GM13976 (cell line): ENCODE data around the gene SNTB2.

Experiments
- DNase-seq: peaks from one replicate; pipeline ENCODE4 v3.0.0; 2012; ENCODE audit warnings: low spot score
- in situ Hi-C: fragments of 300-500 bp; cut with MboI; formaldehyde crosslinking; loops from one replicate; pipeline ENCODE4 v1.12.0; 2022; ENCODE audit warnings: low sequenced_read_pairs, mixed read lengths, inconsistent platforms; ENCODE audit not compliant: unreplicated experiment
- TF ChIP-seq, protein P1 (sequence below): IDR thresholded peaks from 2 replicates; pipeline ENCODE4 v1.5.1; 2012; ENCODE audit warnings: borderline replicate concordance, mild to moderate bottlenecking; ENCODE audit not compliant: insufficient read depth; ENCODE audit errors: extremely low read depth, missing control alignments, control extremely low read depth

The SNTB2 gene

DNA sequence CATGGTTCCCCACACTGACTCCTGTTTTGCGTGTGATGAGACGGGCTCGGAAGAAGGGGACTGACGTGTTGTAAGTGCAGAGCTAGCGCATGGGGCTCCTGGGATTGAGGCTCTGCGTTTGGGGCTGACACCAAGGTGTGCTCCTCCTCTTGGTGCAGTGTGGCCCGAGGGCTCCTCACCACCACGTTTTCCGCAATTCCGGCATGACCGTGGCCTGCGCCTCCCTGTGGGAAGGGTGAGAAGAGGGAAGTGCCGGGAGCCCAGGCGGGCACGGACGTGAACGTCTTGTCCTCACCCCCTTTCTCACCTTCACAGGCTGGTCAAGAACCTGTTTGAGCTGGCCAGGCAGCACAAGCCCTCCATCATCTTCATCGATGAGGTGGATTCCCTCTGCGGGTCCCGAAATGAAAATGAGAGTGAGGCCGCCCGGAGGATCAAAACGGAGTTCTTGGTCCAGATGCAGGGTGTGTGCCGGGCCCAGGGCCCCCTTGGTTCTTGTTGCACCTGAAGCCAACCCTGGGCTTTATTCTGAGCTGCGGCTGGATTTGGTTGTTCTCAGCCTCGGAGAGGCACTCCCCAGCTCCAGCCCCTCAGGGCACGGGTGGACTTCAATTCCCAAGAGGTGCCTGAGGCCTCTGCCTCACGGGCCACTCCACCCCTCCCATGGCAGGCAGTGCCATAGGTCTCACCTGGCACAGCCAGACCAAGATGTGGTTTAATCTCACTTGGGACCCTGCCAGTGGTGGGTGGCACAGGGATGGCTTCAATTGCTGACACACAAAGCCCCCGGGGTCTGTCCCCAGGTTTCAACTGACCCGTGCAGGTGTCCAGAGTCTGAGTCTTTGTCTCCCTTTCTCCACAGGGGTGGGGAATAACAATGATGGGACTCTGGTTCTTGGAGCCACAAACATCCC, 133.1 kb downstream of the SNTB2 start:
- no peak for DNase-seq
- in situ Hi-C loops: no loop called here

DNA sequence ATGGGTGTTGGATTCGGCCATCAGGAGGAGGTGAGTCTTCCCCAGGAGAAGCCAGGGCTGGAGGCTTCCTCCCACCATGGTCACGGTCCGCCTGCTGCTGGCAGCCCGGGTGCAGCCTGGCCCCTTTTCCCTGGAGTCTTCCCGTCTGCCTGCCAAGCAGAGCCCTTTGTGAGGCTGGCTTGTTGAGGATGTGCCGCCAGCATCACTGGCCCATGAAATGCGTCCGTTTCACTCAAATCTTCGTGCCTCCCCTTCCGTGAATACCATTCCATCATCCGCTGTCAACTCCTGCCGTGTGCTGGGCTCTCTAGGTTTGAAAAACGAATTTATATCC, 133.7 kb downstream of the SNTB2 start:
- TF ChIP-seq, protein P1, sequence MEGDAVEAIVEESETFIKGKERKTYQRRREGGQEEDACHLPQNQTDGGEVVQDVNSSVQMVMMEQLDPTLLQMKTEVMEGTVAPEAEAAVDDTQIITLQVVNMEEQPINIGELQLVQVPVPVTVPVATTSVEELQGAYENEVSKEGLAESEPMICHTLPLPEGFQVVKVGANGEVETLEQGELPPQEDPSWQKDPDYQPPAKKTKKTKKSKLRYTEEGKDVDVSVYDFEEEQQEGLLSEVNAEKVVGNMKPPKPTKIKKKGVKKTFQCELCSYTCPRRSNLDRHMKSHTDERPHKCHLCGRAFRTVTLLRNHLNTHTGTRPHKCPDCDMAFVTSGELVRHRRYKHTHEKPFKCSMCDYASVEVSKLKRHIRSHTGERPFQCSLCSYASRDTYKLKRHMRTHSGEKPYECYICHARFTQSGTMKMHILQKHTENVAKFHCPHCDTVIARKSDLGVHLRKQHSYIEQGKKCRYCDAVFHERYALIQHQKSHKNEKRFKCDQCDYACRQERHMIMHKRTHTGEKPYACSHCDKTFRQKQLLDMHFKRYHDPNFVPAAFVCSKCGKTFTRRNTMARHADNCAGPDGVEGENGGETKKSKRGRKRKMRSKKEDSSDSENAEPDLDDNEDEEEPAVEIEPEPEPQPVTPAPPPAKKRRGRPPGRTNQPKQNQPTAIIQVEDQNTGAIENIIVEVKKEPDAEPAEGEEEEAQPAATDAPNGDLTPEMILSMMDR: no peak
- DNase-seq: no peak
- in situ Hi-C loops: no loop called here

More for the DNA sequence above, 133.1 kb downstream of the SNTB2 start:
- TF ChIP-seq, protein P1: no peak

DNA sequence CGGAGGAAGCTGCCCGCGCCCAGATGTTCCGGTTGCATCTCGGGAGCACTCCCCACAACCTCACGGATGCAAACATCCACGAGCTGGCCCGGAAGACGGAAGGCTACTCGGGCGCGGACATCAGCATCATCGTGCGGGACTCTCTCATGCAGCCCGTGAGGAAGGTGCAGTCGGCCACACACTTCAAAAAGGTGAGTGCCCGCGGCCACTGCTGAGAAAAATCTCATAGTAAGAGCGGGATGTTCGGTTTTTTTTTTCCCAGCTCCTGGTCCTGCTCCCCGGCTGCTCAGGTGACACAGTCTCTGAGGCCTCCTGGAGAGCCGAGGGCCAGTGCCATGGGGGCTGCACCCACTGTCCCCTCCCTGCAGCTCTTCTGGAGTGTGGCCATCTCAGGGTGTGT, 134.1 kb downstream of the SNTB2 start:
- in situ Hi-C loops: no loop called here
- TF ChIP-seq, protein P1: no peak

GRCh38 chr16:69322343-69322742, 135.4 kb downstream of the SNTB2 start:
- no peak for DNase-seq
- in situ Hi-C loops: no loop called here
- TF ChIP-seq, protein P1: no peak

More for the DNA sequence above, 134.1 kb downstream of the SNTB2 start:
- no peak for DNase-seq

DNA sequence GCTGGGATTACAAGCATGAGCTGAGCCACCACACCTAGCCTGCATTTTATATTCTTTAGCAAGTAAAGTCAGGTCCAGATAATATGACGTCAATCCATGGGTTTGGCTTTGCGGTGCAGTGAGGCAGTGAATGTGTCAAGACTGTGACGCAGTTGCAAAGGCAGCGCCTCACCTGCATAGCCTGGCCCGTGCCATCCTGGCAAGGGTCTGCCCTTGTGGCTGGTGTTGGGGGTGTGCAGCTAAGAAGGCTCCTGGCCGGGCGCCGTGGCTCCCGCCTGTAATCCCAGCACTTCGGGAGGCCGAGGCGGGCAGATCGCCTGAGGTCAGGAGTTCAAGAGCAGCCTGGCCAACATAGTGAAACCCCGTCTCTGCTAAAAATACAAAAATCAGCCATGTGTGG, 136.5 kb downstream of the SNTB2 start:
- TF ChIP-seq, protein P1: no peak
- DNase-seq: no peak
- in situ Hi-C loops: no loop called here

DNA sequence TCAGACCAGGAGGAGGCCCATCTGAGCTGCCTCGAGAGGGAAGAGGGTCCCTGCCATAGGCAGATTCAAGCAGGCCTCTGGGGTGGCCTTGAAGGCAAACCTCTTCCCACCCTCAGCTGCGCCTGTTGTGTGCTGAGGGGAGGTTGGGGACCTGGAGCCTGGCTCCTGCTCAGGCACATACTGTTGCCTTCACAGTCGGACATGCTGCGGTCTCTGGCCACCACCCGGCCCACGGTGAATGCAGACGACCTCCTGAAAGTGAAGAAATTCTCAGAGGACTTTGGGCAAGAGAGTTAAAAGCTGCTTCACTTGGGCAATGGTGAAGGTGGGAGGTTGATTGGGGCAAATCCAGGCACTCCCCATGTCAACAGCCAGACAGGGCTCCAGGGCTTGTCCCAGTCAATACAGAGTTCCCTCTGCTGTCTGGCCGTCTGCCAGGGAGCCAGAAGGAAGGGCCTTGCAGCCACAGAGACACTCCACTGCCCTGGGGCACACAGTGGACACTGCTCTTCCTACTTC, 137.1 kb downstream of the SNTB2 start:
- TF ChIP-seq, protein P1: no peak
- in situ Hi-C loops: no loop called here
- DNase-seq: no peak
